Suprapubic skin (tissue), 4 donors: ENCODE results near the gene CASK.

Experiments
- EP300 ChIP-seq: sonication (generic); formaldehyde crosslinking; IDR thresholded peaks from one replicate; pipeline ENCODE4 v1.6.1; 2017; ENCODE audit warnings: antibody characterized with exemption
- POLR2AphosphoS5 ChIP-seq, 3 donors: sonication (generic); formaldehyde crosslinking; IDR thresholded peaks; one replicate each; pipeline ENCODE4 v1.6.1; 2017; ENCODE audit warnings: antibody characterized with exemption in 3 of 3
- TF ChIP-seq, protein P1 (sequence below), 2 donors: fragments of 200-600 bp in 1 of 2; fragments of 450-650 bp in 1 of 2; sonication (generic) in 1 of 2; IDR thresholded peaks; one replicate each; pipeline ENCODE4 v1.5.1; 2016 to 2019; ENCODE audit warnings: antibody characterized with exemption in 2 of 2, mild to moderate bottlenecking in 1 of 2, moderate library complexity in 1 of 2

DNA sequence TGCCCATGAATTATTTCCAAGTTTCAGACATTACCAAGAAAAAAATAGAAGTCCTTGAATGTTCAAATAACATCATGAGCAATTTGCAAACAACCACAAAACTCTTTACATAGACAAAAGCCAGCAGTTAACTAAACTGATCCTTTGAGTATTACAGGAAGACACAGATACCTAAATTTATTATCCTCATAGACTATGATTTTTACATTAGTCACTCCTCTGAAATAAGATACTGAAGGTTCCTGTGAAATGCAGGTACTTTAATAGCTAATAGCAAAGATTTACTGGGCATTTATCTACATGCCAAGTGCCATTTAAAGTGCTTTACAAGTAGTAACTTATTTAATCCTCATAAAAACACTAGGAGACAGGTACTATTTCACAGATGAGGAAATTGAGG, 161.7 kb downstream of the CASK start:
- TF ChIP-seq, protein P1, sequence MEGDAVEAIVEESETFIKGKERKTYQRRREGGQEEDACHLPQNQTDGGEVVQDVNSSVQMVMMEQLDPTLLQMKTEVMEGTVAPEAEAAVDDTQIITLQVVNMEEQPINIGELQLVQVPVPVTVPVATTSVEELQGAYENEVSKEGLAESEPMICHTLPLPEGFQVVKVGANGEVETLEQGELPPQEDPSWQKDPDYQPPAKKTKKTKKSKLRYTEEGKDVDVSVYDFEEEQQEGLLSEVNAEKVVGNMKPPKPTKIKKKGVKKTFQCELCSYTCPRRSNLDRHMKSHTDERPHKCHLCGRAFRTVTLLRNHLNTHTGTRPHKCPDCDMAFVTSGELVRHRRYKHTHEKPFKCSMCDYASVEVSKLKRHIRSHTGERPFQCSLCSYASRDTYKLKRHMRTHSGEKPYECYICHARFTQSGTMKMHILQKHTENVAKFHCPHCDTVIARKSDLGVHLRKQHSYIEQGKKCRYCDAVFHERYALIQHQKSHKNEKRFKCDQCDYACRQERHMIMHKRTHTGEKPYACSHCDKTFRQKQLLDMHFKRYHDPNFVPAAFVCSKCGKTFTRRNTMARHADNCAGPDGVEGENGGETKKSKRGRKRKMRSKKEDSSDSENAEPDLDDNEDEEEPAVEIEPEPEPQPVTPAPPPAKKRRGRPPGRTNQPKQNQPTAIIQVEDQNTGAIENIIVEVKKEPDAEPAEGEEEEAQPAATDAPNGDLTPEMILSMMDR (IDR thresholded peaks at IDR 0.05), result no peak
- no peak for TF ChIP-seq POLR2AphosphoS5 (IDR thresholded peaks at IDR 0.05)
- no peak for TF ChIP-seq EP300
